HEK293T (cell line): Measurements from ENCODE around the gene LYRM4.

Experiments used
- FOXM1 ChIP-seq: fragments of 450-650 bp; IDR thresholded peaks from 2 replicates; pipeline ENCODE4 v1.6.1; 2017; ENCODE audit warnings: mild to moderate bottlenecking, borderline replicate concordance
- SUZ12 ChIP-seq: fragments of 450-650 bp; IDR thresholded peaks from 2 replicates; pipeline ENCODE4 v1.6.1; 2016; ENCODE audit warnings: mild to moderate bottlenecking
- TARDBP ChIP-seq: fragments of 450-650 bp; IDR thresholded peaks from 2 replicates; pipeline ENCODE4 v1.6.1; 2016
- TF ChIP-seq, protein P1 (sequence below): fragments of 450-650 bp; IDR thresholded peaks from 2 replicates; pipeline ENCODE4 v1.6.1; 2016

DNA sequence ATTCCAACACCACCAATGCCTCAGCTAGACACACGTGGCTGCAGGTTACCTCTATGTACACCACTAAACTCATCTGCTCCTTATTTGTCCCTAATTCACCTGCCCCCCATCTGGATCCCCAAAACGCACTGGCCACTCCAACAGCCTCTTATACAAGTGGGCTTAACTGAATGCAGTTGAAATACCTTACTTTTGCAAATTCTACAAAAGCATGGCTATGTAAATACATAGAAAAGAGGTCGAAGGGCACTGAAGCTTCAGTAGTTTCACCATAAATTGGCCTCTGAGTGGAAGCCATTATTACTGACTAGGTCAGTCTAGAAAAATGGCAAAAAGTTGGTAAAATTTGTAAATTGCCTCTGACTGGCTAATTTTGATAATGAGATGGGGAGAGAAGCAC is 186.8 kb downstream of the LYRM4 start:
- TF ChIP-seq TARDBP = no peak
- TF ChIP-seq, protein P1, sequence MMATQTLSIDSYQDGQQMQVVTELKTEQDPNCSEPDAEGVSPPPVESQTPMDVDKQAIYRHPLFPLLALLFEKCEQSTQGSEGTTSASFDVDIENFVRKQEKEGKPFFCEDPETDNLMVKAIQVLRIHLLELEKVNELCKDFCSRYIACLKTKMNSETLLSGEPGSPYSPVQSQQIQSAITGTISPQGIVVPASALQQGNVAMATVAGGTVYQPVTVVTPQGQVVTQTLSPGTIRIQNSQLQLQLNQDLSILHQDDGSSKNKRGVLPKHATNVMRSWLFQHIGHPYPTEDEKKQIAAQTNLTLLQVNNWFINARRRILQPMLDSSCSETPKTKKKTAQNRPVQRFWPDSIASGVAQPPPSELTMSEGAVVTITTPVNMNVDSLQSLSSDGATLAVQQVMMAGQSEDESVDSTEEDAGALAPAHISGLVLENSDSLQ = no peak
- no peak for TF ChIP-seq FOXM1
- TF ChIP-seq SUZ12 = no peak
